T47D (cell line): ENCODE data around the gene GPC1.

Experiments used
- DNase-seq, 2 experiments: peaks; one replicate each; pipeline versions ENCODE4 v3.0.0 to v3.0.0-alpha.2; 2011 to 2012; ENCODE audit warnings: low read depth in 1 of 2, low spot score in 1 of 2
- JUND ChIP-seq: IDR thresholded peaks from 2 replicates; pipeline ENCODE4 v1.6.1; 2012; ENCODE audit warnings: low read depth
- in situ Hi-C: cut with HindIII; loops from 2 replicates; pipeline ENCODE4 v1.10.0; 2016; ENCODE audit warnings: low sequenced_read_pairs, low pct_unique_long_range_greater_than_20kb

The GPC1 gene

DNA sequence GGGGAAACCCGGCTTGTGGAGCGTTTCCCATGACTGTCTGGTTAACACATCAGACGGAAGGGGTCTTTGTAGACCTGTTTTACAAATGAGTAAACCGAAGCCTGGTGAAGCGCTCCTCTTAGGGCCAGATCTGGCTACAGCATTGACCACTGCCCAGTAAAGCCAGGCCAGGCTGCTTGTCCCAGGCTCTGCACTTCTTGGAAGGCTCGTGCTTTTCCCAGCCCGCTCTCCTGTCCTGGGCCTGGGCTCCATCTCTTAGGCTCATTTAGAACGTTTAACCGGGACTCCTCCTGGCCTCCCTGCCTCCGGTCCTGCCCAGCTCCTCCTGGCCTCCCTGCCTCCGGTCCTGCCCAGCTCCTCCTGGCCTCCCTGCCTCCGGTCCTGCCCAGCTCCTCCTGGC lies 4.8 kb downstream of the GPC1 start:
- in situ Hi-C loops: no loop called here
- no peak for TF ChIP-seq JUND
- no peak for DNase-seq

DNA sequence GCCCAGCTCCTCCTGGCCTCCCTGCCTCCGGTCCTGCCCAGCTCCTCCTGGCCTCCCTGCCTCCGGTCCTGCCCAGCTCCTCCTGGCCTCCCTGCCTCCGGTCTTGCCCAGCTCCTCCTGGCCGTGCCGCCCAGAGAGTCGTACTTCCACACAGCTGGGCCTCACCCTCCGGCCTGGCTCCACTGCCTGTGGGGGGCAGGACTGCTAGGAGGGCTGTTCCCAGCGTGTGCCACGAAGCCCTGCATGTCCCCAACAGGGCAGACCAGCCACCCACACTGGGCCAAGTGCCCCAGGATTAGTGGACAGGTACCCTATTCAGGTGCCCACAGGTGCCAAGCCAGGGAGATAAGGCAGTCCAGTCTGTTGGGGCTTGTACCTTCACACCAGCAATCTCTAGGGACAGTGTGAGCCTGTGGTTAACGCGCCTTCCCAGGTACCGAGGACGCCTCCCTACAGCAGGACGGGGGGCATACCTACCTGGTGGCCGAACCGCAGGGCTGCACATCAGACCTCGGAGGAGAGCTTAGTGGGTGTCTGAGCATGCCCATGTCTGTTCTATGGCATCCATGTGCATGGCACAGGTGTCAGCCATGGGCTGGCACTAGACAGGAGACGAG lies 5.3 kb downstream of the GPC1 start:
- no peak for DNase-seq
- TF ChIP-seq JUND: no peak
- in situ Hi-C loops: no loop called here

DNA sequence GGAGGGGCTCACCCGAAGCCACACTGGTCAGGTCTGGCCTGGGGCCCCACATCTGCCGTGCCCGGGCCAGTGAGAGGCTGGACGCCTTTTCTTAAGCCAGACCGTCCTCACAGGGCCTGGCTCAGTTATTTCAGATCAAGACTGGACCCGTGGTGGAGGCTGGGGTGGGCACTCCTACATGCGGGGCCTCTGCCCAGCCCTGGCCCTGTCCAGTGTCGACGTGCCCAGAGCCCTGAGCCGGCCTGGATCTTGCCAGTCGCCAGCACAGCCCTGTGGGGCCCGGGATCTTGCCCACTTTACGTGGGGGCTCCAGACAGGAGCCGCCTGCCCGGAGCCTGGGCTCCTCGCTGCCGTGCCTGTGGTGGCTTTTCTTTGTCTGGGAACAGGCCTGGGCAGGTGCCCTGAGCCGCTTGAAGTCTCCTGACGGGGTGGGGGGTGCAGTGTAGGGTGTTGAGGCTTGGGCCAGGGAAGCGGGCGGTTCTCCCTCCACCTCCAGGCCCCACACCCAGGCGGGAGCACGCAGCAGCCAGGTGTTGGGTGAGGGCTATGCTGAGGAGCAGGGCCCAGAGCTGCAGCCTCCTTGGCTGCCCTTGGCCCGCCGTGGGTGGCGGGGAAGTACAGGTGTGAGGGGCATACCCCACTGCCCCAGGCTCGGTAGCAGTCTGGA lies 6.0 kb downstream of the GPC1 start:
- no peak for DNase-seq
- no peak for TF ChIP-seq JUND
- in situ Hi-C loops: no loop called here

- in situ Hi-C loops: no loop called here
- no peak for DNase-seq
- no peak for TF ChIP-seq JUND
Observed at GRCh38 chr2:240441993-240442411, 6.5 kb downstream of the GPC1 start.

GRCh38 chr2:240442891-240443715 lies 7.6 kb downstream of the GPC1 start:
- no peak for TF ChIP-seq JUND
- in situ Hi-C loops: no loop called here

DNA sequence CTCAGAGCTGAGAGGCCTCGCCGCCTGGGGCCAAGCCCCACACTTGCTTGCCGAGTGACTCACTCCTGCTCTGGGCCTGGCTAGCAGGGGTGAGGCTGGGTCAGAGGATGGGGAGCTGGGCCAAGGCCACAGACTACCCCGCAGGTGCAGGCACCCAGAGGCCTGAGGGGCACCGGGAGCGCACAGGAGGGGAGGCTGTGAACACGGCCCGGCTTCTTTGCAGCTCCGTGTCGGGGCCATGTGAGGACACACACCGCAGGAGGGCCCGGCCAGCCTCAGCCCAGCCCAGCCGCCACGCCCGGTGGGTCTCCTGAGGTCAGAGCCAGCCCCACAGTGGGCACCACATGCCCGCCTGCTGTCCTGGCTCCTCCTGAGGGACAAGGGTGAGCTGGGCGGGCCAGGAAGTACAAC lies 8.4 kb downstream of the GPC1 start:
- DNase-seq: no peak
- in situ Hi-C loops: no loop called here
- TF ChIP-seq JUND: no peak

More at GRCh38 chr2:240442891-240443715, 7.6 kb downstream of the GPC1 start:
- DNase-seq: no peak

DNA sequence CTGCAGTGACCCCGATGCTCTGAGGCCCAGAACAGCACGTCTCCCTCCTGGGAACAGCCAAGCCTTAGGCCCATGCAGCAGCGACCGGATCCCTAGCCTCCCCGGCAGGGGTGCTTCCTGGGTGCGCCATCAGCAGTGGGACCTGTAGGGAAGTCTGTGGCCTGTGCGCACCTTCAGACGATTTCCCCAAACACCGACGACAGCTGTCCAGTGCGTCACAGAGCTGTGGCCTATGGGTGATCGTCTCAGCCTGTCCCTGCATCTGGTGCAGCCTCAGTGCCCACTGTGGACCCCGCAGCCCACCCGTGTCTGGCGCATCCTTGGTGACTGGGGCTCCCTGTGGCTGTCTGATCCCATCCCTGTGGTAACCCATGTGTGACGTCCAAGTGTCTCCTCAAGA lies 9.0 kb downstream of the GPC1 start:
- no peak for DNase-seq
- in situ Hi-C loops: no loop called here
- TF ChIP-seq JUND: no peak

GRCh38 chr2:240445961-240446663 lies 10.6 kb downstream of the GPC1 start:
- TF ChIP-seq JUND: no peak
- DNase-seq: no peak
- in situ Hi-C loops: no loop called here

GRCh38 chr2:240446664-240447175 lies 11.3 kb downstream of the GPC1 start:
- in situ Hi-C loops: no loop called here
- DNase-seq: no peak
- no peak for TF ChIP-seq JUND

- in situ Hi-C loops: no loop called here
- TF ChIP-seq JUND: no peak
- DNase-seq: no peak
Observed at GRCh38 chr2:240447331-240447730, 11.9 kb downstream of the GPC1 start.

DNA sequence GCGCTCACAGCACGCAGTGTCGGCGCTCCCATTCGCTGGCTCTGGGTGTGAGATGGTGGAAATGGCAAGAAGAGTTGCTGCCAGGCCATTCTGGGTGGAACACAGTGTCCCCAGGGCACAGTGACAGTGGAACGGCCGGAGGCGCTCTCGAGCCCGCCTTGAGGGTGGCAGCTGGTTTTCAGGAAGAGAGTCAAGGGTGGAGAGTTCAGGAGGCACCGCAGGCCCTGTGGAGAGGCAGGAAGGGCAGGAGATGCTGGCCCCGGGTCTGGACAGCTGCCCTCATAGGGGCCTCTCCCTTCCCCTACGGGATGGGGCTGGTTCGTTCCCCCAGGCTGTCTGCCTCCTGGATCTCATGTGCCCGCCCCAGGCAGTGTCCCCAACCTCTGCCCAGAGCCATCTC lies 12.5 kb downstream of the GPC1 start:
- in situ Hi-C loops: no loop called here
- no peak for DNase-seq
- no peak for TF ChIP-seq JUND
